ENCODE results near the gene CAAP1. TPM values are rescaled to one million over a fixed set of nuclear protein-coding genes. Genes with fewer than 3 reads are reported as not detected.

The CAAP1 gene
- total RNA-seq, 2 donors from 2014 or later: 28.8 to 38.0 TPM

Other genes starting within 250 kb of the CAAP1 start
- gene PLAA, start 54.4 kb upstream of the CAAP1 start, total RNA-seq: 10 to 100 TPM; 24.4 to 32.4 TPM
- gene IFT74, start 63.6 kb upstream of the CAAP1 start, total RNA-seq: 10 to 100 TPM; 12.3 to 14.8 TPM
- 100 to 1,000 TPM in 1 of 2 donors, 10 to 100 TPM in 1; 48.9 to 130 TPM for gene LRRC19, start 112.9 kb upstream of the CAAP1 start, total RNA-seq
- gene TEK, start 216.4 kb upstream of the CAAP1 start, total RNA-seq: 1 to 10 TPM; 1.6 to 6.3 TPM